Activated naive CD8-positive, alpha-beta T cell treated with anti-CD3 and anti-CD28 coated beads, Interleukin-2, amount 50 U/mL, for 24 hours (primary cell): Measurements from ENCODE around the gene TAS2R7.
"Not testable (repeated sequence)": the region's sequence is repeated elsewhere in the genome, so short reads cannot be mapped to it uniquely, and the experiment has no call there.

Source experiments
- ATAC-seq: fragments of 150-1000 bp; cut with Tn5 transposase; one replicate; pipeline ENCODE4 v1.10.0; 2021
- DNase-seq: peaks from one replicate; pipeline ENCODE4 v3.0.0; 2021
- H3K27ac Mint-ChIP-seq: one replicate; pipeline ENCODE4 v1.8.0; 2021; ENCODE audit warnings: mild to moderate bottlenecking, mixed read lengths
- H3K27me3 Mint-ChIP-seq: one replicate; pipeline ENCODE4 v1.8.0; 2021; ENCODE audit warnings: mixed read lengths
- H3K36me3 Mint-ChIP-seq: one replicate; pipeline ENCODE4 v1.8.0; 2021; ENCODE audit warnings: low read depth, mixed read lengths
- H3K4me1 Mint-ChIP-seq: one replicate; pipeline ENCODE4 v1.8.0; 2021; ENCODE audit warnings: mixed read lengths
- H3K4me3 Mint-ChIP-seq: one replicate; pipeline ENCODE4 v1.8.0; 2021; ENCODE audit warnings: mild to moderate bottlenecking, moderate library complexity, mixed read lengths
- H3K9me3 Mint-ChIP-seq: one replicate; pipeline ENCODE4 v1.8.0; 2021; ENCODE audit warnings: mixed read lengths

TAS2R7 gene

DNA sequence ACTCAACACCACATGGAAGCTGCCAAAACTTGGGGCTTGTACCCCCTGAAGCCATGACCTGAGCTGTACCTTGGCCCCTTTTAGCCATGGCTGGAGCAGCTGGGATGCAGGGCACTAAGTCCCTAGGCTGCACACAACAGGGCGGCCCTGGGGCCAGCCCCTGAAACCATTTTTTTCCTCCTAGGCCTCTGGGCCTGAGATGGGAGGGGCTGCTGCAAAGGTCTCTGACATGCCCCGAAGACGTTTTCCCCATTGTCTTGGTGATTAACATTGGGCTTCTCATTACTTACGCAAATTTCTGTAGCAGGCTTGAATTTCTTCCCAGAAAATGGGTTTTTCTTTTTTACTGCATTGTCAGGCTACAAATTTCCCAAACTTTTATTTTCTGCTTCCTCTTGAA lies 10.7 kb downstream of the TAS2R7 start:
- not testable (repeated sequence) for ATAC-seq, H3K36me3 Mint-ChIP-seq, H3K4me1 Mint-ChIP-seq, H3K27me3 Mint-ChIP-seq, H3K9me3 Mint-ChIP-seq, DNase-seq, H3K4me3 Mint-ChIP-seq, H3K27ac Mint-ChIP-seq

DNA sequence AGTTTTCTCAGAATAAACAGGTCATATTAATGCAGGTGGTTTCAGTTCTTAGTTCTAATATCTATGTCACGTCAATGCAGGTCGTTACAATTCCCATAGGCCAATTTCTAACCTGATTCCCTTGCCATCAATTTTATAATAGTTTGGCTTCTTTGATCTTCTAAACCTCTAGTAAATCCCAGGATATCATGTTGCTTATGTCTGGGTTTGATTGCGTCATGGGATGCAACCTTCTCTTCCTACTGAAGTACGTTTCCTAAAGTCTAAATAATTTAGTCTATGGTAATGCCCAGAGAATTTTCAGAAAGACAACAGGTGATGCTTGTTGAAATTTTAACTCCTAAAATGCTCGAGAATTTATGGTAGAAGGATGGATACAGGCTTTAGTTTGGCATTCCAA lies 19.2 kb downstream of the TAS2R7 start:
- no peak overlapping the region for H3K27ac Mint-ChIP-seq
- no peak overlapping the region for H3K4me3 Mint-ChIP-seq
- no peaks in the 10 kb centered on the region for H3K4me1 Mint-ChIP-seq

DNA sequence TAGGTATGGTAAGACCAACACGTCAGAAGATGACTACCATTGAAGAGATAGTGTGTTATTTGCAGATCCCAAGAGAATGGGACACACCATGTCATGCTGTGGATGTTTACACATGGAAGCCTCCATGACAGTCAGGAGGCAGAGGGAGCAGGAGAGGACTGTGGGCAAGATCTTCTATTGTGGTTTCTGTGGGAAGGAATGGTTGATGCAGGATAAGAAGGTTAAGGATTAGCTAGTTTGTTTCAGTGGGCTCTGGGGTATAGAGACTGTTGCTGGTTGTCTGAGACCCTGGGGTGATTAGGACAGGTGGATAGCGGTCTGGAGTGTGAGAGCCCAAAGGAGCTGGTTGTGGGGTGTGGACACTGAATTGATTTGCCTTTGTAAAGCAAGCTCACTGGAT lies 23.3 kb downstream of the TAS2R7 start:
- Mint-ChIP-seq H3K4me3 (no peak overlapping the region), H3K9me3 (no peaks in the 10 kb centered on the region), H3K27me3 (no peaks in the 10 kb centered on the region), H3K36me3 (no peaks in the 10 kb centered on the region), H3K4me1 (no peaks in the 10 kb centered on the region), H3K27ac (no peak overlapping the region)
- DNase-seq (no peak), ATAC-seq (no peak)

More for the DNA sequence above, 19.2 kb downstream of the TAS2R7 start:
- H3K27me3 Mint-ChIP-seq, result peaks cover 3% of the 10 kb centered on the region
- no peaks in the 10 kb centered on the region for H3K36me3 Mint-ChIP-seq
- no peaks in the 10 kb centered on the region for H3K9me3 Mint-ChIP-seq
- DNase-seq (no peak), ATAC-seq (no peak)

DNA sequence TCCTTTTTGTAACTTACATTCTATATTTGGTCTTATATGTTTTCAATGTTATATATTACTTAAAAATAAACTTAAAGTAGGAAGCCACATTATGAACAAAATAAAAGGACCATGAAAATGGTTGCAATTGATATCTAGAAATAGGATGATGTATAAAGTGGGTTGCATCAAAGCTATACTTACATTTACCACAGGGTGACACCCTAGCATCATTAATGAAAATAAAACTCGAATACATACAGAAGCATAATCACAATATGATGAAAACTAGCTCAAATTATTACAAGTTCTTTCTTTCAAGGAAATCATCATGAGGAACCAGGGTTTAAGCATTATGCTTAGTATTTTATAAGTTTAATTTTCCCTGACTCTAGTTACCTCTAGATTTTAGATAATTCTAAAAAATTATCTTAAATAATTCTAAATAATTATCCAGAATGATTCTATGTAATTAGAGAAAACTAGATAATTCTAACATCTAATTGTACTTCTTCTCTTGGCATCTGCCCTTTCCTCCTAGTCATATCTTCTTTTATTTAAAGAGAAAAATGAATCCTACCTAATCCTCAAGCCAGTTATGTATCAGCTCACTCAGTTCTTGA lies 31.2 kb downstream of the TAS2R7 start:
- H3K27me3 Mint-ChIP-seq, result peaks cover 27% of the 10 kb centered on the region
- H3K9me3 Mint-ChIP-seq, result no peaks in the 10 kb centered on the region
- no peak overlapping the region for H3K4me3 Mint-ChIP-seq
- H3K27ac Mint-ChIP-seq, result no peak overlapping the region
- no peak for ATAC-seq
- DNase-seq, result no peak
- H3K4me1 Mint-ChIP-seq, result no peaks in the 10 kb centered on the region
- H3K36me3 Mint-ChIP-seq, result no peaks in the 10 kb centered on the region

DNA sequence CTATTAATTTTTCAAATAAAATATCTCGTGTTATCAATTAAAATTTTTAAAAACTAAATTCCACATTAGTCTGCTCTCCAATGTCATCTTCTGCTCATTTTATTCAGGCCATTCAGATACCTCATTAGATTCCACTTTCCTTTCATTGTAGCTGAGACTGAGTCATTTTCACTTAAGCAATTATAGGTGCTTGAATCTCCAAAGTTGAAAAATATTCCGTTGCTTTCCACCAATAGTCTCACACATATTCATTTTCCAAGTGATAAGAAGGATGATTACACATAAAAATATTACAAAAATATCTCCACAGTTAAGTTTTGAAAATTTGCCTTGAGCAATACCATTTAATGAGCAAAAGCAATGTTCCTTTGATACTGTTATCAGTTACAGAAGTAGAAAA lies 42.8 kb downstream of the TAS2R7 start:
- Mint-ChIP-seq H3K27ac (no peak overlapping the region), H3K36me3 (peaks cover 11% of the 10 kb centered on the region), H3K9me3 (peaks cover 11% of the 10 kb centered on the region), H3K4me3 (no peak overlapping the region), H3K4me1 (no peaks in the 10 kb centered on the region), H3K27me3 (peaks cover 48% of the 10 kb centered on the region)
- ATAC-seq (no peak), DNase-seq (no peak)

GRCh38 chr12:10756194-10756593 lies 46.2 kb downstream of the TAS2R7 start:
- Mint-ChIP-seq H3K27me3 (peaks cover 42% of the 10 kb centered on the region), H3K4me1 (no peaks in the 10 kb centered on the region), H3K36me3 (peaks cover 11% of the 10 kb centered on the region), H3K9me3 (peaks cover 11% of the 10 kb centered on the region), H3K27ac (no peak overlapping the region), H3K4me3 (no peak overlapping the region)
- no peak for ATAC-seq
- DNase-seq, result no peak

GRCh38 chr12:10753059-10753458 lies 49.4 kb downstream of the TAS2R7 start:
- peaks cover 9% of the 10 kb centered on the region for H3K4me1 Mint-ChIP-seq
- peaks cover 11% of the 10 kb centered on the region for H3K9me3 Mint-ChIP-seq

More at GRCh38 chr12:10753059-10753458, 49.4 kb downstream of the TAS2R7 start:
- Mint-ChIP-seq H3K36me3 (peaks cover 11% of the 10 kb centered on the region), H3K27me3 (peaks cover 18% of the 10 kb centered on the region), H3K4me3 (no peak overlapping the region), H3K27ac (no peak overlapping the region)
- no peak for DNase-seq
- ATAC-seq, result no peak
